Measurements from ENCODE around the gene DNASE1L1. TPM values are rescaled to one million over a fixed set of nuclear protein-coding genes. Genes with fewer than 3 reads are reported as not detected.

Gene DNASE1L1
- total and polyA plus RNA-seq, 2 of the 13 experiments (the other 11 are each of a cell fraction or from before 2014, with no cell fraction given): 4.7 to 12.3 TPM

GRCh38 chrX:154358829-154359228, 50.2 kb downstream of the DNASE1L1 start (continued):
- TF ChIP-seq, protein P1, sequence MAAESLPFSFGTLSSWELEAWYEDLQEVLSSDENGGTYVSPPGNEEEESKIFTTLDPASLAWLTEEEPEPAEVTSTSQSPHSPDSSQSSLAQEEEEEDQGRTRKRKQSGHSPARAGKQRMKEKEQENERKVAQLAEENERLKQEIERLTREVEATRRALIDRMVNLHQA (CRISPR knock-in tag; IDR thresholded peaks at IDR 0.05): no peak
- TF ChIP-seq ARNT (IDR thresholded peaks at IDR 0.05) (no peak), HDAC6 (IDR thresholded peaks at IDR 0.05; ENCODE audit: low read depth, low read length) (no peak), GZF1 (CRISPR knock-in tag; IDR thresholded peaks at IDR 0.05) (no peak), ZFP41 (CRISPR knock-in tag; IDR thresholded peaks at IDR 0.05; ENCODE audit: borderline replicate concordance) (no peak), MYNN (CRISPR knock-in tag; IDR thresholded peaks at IDR 0.05; ENCODE audit: low read depth) (no peak), ZNF124 (CRISPR knock-in tag; IDR thresholded peaks at IDR 0.05) (no peak), FOXJ3 (CRISPR knock-in tag; IDR thresholded peaks at IDR 0.05; ENCODE audit: borderline replicate concordance) (no peak), PTBP1 (IDR thresholded peaks at IDR 0.05; ENCODE audit: low read depth, low read length, poor library complexity, severe bottlenecking) (no peak), SOX5 (CRISPR knock-in tag; IDR thresholded peaks at IDR 0.05; ENCODE audit: borderline replicate concordance) (no peak), ZNF747 (CRISPR knock-in tag; IDR thresholded peaks at IDR 0.05; ENCODE audit: borderline replicate concordance) (no peak), SALL2 (CRISPR knock-in tag; IDR thresholded peaks at IDR 0.05) (no peak), ETV5 (CRISPR knock-in tag; IDR thresholded peaks at IDR 0.05; ENCODE audit: borderline replicate concordance) (no peak), ELF1 (CRISPR knock-in tag; IDR thresholded peaks at IDR 0.05) (no peak), ZNF629 (CRISPR knock-in tag; conservative IDR thresholded peaks at IDR 0.05) (peak; percentile 37; the same call in 1 of the 2 replicates), ZNF362 (CRISPR knock-in tag; IDR thresholded peaks at IDR 0.05; ENCODE audit: borderline replicate concordance) (no peak), ATF2 (CRISPR knock-in tag; IDR thresholded peaks at IDR 0.05) (no peak), RORA (CRISPR knock-in tag; IDR thresholded peaks at IDR 0.05) (no peak), NFKB2 (CRISPR knock-in tag; IDR thresholded peaks at IDR 0.05; ENCODE audit: borderline replicate concordance) (no peak), ZBTB7A (CRISPR knock-in tag; IDR thresholded peaks at IDR 0.05) (0 out of 2 replicates have a peak, but pooled peaks have one; percentile 30), POGK (CRISPR knock-in tag; conservative IDR thresholded peaks at IDR 0.05) (no peak), EHMT2 (IDR thresholded peaks at IDR 0.05; ENCODE audit: borderline replicate concordance, low read depth, low read length) (no peak), IKZF1 (IDR thresholded peaks at IDR 0.05) (no peak), ZC3H4 (CRISPR knock-in tag; IDR thresholded peaks at IDR 0.05; ENCODE audit: borderline replicate concordance) (no peak), WIZ (CRISPR knock-in tag; IDR thresholded peaks at IDR 0.05) (no peak)
- TF ChIP-seq, protein P2, sequence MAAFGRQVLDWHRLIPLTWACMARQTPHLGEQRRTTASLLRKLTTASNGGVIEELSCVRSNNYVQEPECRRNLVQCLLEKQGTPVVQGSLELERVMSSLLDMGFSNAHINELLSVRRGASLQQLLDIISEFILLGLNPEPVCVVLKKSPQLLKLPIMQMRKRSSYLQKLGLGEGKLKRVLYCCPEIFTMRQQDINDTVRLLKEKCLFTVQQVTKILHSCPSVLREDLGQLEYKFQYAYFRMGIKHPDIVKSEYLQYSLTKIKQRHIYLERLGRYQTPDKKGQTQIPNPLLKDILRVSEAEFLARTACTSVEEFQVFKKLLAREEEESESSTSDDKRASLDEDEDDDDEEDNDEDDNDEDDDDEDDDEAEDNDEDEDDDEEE (CRISPR knock-in tag; IDR thresholded peaks at IDR 0.05): no peak

Measured in HepG2 (cell line).